Memory B cell (primary cell): ENCODE results near the gene MARK1.

Experiments used
- ATAC-seq: fragments of 150-1000 bp; cut with Tn5 transposase; 2 replicates; pipeline ENCODE4 v1.10.0; 2021; ENCODE audit warnings: low read depth, mild to moderate bottlenecking, moderate library complexity
- DNase-seq, 2 donors: peaks; one replicate each; pipeline ENCODE4 v3.0.0; 2022; ENCODE audit warnings: low spot score in 2 of 2
- H3K27ac Mint-ChIP-seq: one replicate; pipeline ENCODE4 v1.8.0; 2022; ENCODE audit warnings: mild to moderate bottlenecking, moderate library complexity, mixed read lengths
- H3K27me3 Mint-ChIP-seq: one replicate; pipeline ENCODE4 v1.8.0; 2022; ENCODE audit warnings: mixed read lengths
- H3K36me3 Mint-ChIP-seq: one replicate; pipeline ENCODE4 v1.8.0; 2022; ENCODE audit warnings: mild to moderate bottlenecking, mixed read lengths
- H3K4me1 Mint-ChIP-seq: one replicate; pipeline ENCODE4 v1.8.0; 2022; ENCODE audit warnings: mixed read lengths
- H3K4me3 Mint-ChIP-seq: one replicate; pipeline ENCODE4 v1.8.0; 2022; ENCODE audit warnings: mild to moderate bottlenecking, moderate library complexity, mixed read lengths
- H3K9me3 Mint-ChIP-seq: one replicate; pipeline ENCODE4 v1.8.0; 2022; ENCODE audit warnings: mixed read lengths

The MARK1 gene

DNA sequence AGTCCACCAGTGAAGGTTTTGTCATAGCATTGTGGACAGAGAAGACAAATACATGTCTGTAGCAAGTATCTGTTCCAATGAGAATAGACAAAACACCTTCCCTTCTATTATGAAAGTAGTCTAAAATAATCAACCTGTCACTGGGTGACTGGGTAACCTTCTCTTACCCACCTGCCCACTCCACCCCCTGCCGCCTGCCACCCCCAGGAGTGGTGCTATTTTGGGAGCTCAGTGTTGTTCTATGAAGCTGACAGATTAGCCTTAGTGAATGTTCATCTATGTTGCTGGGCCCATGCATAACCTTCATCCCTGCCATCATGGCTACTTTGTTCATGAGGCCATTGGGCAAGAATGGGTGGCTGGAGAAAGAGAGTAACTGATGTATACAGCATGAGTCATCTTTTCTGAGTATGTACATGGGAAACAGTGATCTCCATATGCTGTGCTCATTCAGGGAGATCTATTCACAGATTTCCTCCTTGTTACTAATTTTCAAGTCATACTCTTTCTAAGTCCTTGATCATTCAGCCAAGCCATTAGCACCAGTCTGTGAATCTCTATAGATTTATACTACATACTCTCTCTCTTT is 24.8 kb downstream of the MARK1 start:
- Mint-ChIP-seq H3K9me3 (no peaks in the 10 kb centered on the region), H3K27ac (no peak overlapping the region), H3K27me3 (peaks cover 5% of the 10 kb centered on the region)

DNA sequence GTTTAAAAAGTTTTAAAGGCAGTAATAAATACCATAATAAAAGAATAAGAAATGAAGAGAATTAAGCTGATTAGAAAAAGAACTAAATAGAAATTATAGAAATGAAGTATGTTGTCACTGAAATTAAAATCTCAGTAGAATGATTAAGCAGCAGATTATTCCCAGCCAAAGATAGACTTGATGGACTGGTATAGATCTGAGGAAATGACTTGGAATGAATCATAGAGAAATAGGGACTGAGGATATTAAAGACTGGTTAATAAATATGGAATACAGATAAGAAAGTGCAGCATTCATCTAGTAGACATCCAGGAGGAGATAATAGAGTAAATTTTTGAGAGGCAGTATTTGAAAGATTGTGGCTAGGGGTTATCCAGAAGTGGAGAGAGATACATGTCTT is 28.7 kb downstream of the MARK1 start:
- Mint-ChIP-seq H3K9me3 (no peaks in the 10 kb centered on the region), H3K27me3 (peaks cover 2% of the 10 kb centered on the region), H3K27ac (no peak overlapping the region), H3K4me3 (no peak overlapping the region), H3K36me3 (no peaks in the 10 kb centered on the region), H3K4me1 (peaks cover 2% of the 10 kb centered on the region)
- no peak for ATAC-seq
- DNase-seq, result no peak

More for the DNA sequence above, 24.8 kb downstream of the MARK1 start:
- DNase-seq (no peak), ATAC-seq (no peak)
- H3K4me3 Mint-ChIP-seq, result no peak overlapping the region
- no peaks in the 10 kb centered on the region for H3K4me1 Mint-ChIP-seq
- no peaks in the 10 kb centered on the region for H3K36me3 Mint-ChIP-seq

DNA sequence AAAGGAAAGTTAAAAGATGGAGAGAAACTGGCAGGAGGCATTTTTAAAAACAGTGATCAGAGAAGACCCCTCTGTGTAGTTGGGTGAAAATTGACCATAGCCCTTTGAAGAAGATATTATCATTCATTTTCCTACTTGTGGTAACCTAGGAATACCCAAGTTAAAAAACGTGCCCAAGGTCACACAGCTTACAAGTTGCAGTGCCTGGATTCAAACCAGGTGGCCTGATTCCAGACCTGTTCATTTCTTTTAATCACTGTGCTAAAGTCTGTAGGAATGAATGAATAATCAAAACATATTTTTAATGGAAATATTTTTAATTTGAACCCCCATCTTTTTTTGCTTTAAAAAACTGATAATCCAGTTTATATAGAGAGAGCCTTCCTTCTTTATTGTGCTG is 35.6 kb downstream of the MARK1 start:
- no peak for ATAC-seq
- H3K4me3 Mint-ChIP-seq, result no peak overlapping the region
- no peaks in the 10 kb centered on the region for H3K27me3 Mint-ChIP-seq
- peaks cover 5% of the 10 kb centered on the region for H3K4me1 Mint-ChIP-seq
- DNase-seq, result no peak
- H3K9me3 Mint-ChIP-seq, result no peaks in the 10 kb centered on the region
- H3K27ac Mint-ChIP-seq, result no peak overlapping the region
- no peaks in the 10 kb centered on the region for H3K36me3 Mint-ChIP-seq

DNA sequence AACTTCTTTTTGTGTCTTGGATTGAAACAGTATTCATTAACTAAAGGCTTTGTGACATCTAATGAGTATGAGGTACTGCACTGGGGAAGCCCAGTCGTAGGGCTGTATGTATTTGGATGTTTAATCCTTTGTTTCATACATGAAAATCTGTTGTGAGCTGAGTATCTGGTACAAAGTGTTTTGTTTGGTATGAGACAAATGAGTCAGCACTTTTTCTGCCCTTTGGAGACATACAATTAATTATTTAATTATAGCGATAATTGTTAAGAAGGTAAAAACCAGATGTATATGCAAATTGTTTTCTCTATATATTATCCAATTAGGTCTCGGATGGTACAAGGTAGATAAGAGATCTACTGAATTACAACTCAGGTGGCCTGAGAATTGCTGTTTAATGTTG is 36.3 kb downstream of the MARK1 start:
- H3K4me1 Mint-ChIP-seq, result peaks cover 2% of the 10 kb centered on the region
- no peaks in the 10 kb centered on the region for H3K36me3 Mint-ChIP-seq
- no peaks in the 10 kb centered on the region for H3K27me3 Mint-ChIP-seq
- H3K4me3 Mint-ChIP-seq, result no peak overlapping the region
- H3K9me3 Mint-ChIP-seq, result no peaks in the 10 kb centered on the region
- H3K27ac Mint-ChIP-seq, result no peak overlapping the region
- ATAC-seq, result no peak
- no peak for DNase-seq

DNA sequence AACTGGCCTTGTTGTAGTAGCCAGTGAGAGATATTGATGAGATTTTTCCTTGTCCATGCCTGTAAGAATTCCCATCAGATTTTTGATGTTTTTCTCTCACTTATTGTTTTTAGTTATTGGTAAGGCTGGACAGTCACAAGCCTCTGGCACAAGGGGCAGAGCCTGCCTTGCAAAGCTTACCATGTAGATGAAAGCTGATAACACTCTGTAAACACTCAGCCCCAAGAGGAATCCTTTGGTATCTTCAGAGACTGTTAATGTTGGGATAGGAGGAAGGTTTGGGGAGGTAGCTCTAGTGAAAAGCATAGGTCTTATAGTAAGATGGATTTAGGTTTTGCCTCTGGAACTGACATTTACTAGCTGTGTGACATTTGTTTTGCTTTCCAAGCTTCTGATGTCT is 37.7 kb downstream of the MARK1 start:
- ATAC-seq (no peak), DNase-seq (no peak)
- Mint-ChIP-seq H3K4me1 (peaks cover 2% of the 10 kb centered on the region), H3K9me3 (no peaks in the 10 kb centered on the region), H3K27ac (no peak overlapping the region), H3K36me3 (no peaks in the 10 kb centered on the region), H3K4me3 (no peak overlapping the region), H3K27me3 (no peaks in the 10 kb centered on the region)

GRCh38 chr1:220566869-220567268 is 38.9 kb downstream of the MARK1 start:
- no peaks in the 10 kb centered on the region for H3K36me3 Mint-ChIP-seq
- H3K27me3 Mint-ChIP-seq, result no peaks in the 10 kb centered on the region
- no peak for DNase-seq
- no peak for ATAC-seq
- no peaks in the 10 kb centered on the region for H3K9me3 Mint-ChIP-seq
- peaks cover 2% of the 10 kb centered on the region for H3K4me1 Mint-ChIP-seq
- no peak overlapping the region for H3K4me3 Mint-ChIP-seq
- no peak overlapping the region for H3K27ac Mint-ChIP-seq

GRCh38 chr1:220572416-220572815 is 44.5 kb downstream of the MARK1 start:
- ATAC-seq (no peak), DNase-seq (no peak)
- Mint-ChIP-seq H3K27ac (no peak overlapping the region), H3K9me3 (peaks cover 7% of the 10 kb centered on the region), H3K27me3 (no peaks in the 10 kb centered on the region), H3K4me3 (no peak overlapping the region), H3K4me1 (peaks cover 2% of the 10 kb centered on the region), H3K36me3 (no peaks in the 10 kb centered on the region)

DNA sequence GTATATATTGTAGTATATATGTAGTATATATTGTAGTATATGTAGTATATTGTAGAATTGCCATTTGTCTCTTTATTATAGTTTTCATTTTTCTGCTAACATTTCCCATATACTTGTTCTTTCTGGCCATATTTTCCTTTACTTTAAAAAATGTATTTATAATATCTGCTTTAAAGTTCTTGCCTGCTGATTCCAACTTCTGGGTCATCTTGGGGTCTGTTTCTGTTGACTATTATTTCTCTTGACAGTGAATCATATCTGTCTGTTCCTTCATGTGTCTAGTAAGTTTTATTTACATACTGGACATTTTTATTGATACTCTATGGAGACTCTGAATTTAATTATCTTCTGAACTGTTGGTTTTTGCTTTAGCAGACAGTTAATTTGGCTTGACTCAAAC is 45.9 kb downstream of the MARK1 start:
- H3K27ac Mint-ChIP-seq, result no peak overlapping the region
- H3K4me1 Mint-ChIP-seq, result no peaks in the 10 kb centered on the region
- DNase-seq (no peak), ATAC-seq (no peak)
- H3K9me3 Mint-ChIP-seq, result peaks cover 7% of the 10 kb centered on the region
- H3K4me3 Mint-ChIP-seq, result no peak overlapping the region
- H3K27me3 Mint-ChIP-seq, result no peaks in the 10 kb centered on the region
- no peaks in the 10 kb centered on the region for H3K36me3 Mint-ChIP-seq

GRCh38 chr1:220575718-220576497 is 48.0 kb downstream of the MARK1 start:
- DNase-seq, result no peak
- Mint-ChIP-seq H3K4me1 (no peaks in the 10 kb centered on the region), H3K36me3 (no peaks in the 10 kb centered on the region), H3K4me3 (no peak overlapping the region), H3K9me3 (peaks cover 7% of the 10 kb centered on the region), H3K27ac (no peak overlapping the region), H3K27me3 (no peaks in the 10 kb centered on the region)
- no peak for ATAC-seq

GRCh38 chr1:220577926-220578325 is 50.0 kb downstream of the MARK1 start:
- no peak for DNase-seq
- Mint-ChIP-seq H3K4me1 (no peaks in the 10 kb centered on the region), H3K9me3 (peaks cover 7% of the 10 kb centered on the region), H3K4me3 (no peak overlapping the region), H3K27ac (no peak overlapping the region), H3K36me3 (no peaks in the 10 kb centered on the region), H3K27me3 (no peaks in the 10 kb centered on the region)
- ATAC-seq, result no peak

- no peak overlapping the region for H3K4me3 Mint-ChIP-seq
- H3K4me1 Mint-ChIP-seq, result no peaks in the 10 kb centered on the region
- no peaks in the 10 kb centered on the region for H3K27me3 Mint-ChIP-seq
- ATAC-seq (no peak), DNase-seq (no peak)
- H3K36me3 Mint-ChIP-seq, result no peaks in the 10 kb centered on the region
- no peak overlapping the region for H3K27ac Mint-ChIP-seq
- peaks cover under 1% of the 10 kb centered on the region for H3K9me3 Mint-ChIP-seq
Observed at GRCh38 chr1:220579317-220579716, 51.4 kb downstream of the MARK1 start.

DNA sequence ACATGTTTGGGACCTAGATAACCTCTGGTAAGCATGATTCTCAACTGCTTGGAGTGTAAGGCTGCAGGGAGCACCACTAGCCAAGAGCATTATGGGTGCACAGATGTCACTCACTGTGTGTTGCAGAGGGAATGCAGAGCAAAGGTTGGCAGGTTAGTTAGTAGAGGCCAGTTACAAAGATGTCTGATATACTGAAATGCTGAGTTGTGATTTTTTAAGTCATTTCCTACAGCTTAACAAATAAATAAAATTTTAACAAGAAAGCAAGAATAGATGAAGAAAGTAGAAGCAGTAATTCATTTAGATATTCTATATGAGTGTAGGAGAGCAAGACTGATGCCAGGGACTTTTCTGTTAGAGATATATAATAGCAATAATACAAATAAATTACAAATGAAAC is 64.8 kb downstream of the MARK1 start:
- peaks cover 2% of the 10 kb centered on the region for H3K9me3 Mint-ChIP-seq
- no peak overlapping the region for H3K4me3 Mint-ChIP-seq
- H3K27me3 Mint-ChIP-seq, result peaks cover 5% of the 10 kb centered on the region
- H3K4me1 Mint-ChIP-seq, result no peaks in the 10 kb centered on the region
- no peak for DNase-seq
- H3K27ac Mint-ChIP-seq, result no peak overlapping the region
- ATAC-seq, result no peak
- peaks cover 2% of the 10 kb centered on the region for H3K36me3 Mint-ChIP-seq

GRCh38 chr1:220594356-220594755 is 66.4 kb downstream of the MARK1 start:
- Mint-ChIP-seq H3K4me3 (no peak overlapping the region), H3K27ac (no peak overlapping the region), H3K4me1 (no peaks in the 10 kb centered on the region), H3K9me3 (peaks cover 2% of the 10 kb centered on the region), H3K36me3 (no peaks in the 10 kb centered on the region), H3K27me3 (peaks cover 4% of the 10 kb centered on the region)
- DNase-seq (no peak), ATAC-seq (no peak)

- DNase-seq, result no peak
Observed at GRCh38 chr1:220595179-220595578, 67.2 kb downstream of the MARK1 start.

DNA sequence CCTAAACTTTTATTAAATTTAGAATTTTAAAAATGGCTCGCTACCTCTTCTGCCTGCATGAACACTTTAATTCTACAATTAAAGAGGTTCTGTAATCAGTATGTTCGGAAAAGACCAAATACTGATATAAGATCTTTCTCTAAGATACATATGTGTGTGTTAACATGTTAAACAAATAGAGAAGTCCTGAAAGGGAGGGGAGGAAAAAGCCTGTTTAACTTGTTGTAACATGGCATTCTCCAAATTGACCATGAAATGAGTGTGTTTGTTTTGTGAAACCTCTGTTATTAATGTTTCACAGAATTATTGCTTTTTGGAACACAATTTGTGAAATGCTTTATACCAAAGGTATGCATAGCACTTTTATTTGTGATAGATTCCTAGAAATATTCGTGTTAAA is 77.0 kb downstream of the MARK1 start:
- Mint-ChIP-seq H3K9me3 (peaks cover 4% of the 10 kb centered on the region), H3K4me3 (no peak overlapping the region), H3K27me3 (no peaks in the 10 kb centered on the region), H3K36me3 (peaks cover 7% of the 10 kb centered on the region), H3K27ac (no peak overlapping the region), H3K4me1 (no peaks in the 10 kb centered on the region)
- ATAC-seq, result no peak
- DNase-seq, result no peak

More at GRCh38 chr1:220595179-220595578, 67.2 kb downstream of the MARK1 start:
- ATAC-seq, result no peak
- Mint-ChIP-seq H3K4me3 (no peak overlapping the region), H3K27me3 (peaks cover 4% of the 10 kb centered on the region), H3K36me3 (no peaks in the 10 kb centered on the region), H3K9me3 (peaks cover 2% of the 10 kb centered on the region), H3K4me1 (no peaks in the 10 kb centered on the region), H3K27ac (no peak overlapping the region)
